Uterus (tissue), 2 donors: Measurements from ENCODE around the gene DNMT1.

Experiments used
- CTCF ChIP-seq, 4 experiments: fragments of 200-600 bp in 2 of 4; fragments of 450-650 bp in 2 of 4; sonication (generic) in 2 of 4; IDR thresholded peaks; one replicate each; pipeline ENCODE4 v1.5.1; 2016 to 2019; ENCODE audit warnings: antibody characterized with exemption in 4 of 4, mild to moderate bottlenecking in 2 of 4, moderate library complexity in 1 of 4
- POLR2A ChIP-seq, 2 donors: fragments of 450-650 bp; IDR thresholded peaks; one replicate each; pipeline ENCODE4 v1.6.1; 2016; ENCODE audit warnings: antibody characterized with exemption in 2 of 2, mild to moderate bottlenecking in 1 of 2, moderate library complexity in 1 of 2

- TF ChIP-seq CTCF (IDR thresholded peaks at IDR 0.05) (no peak), POLR2A (IDR thresholded peaks at IDR 0.05) (no peak)
These were observed 105.7 kb downstream of the DNMT1 start for GRCh38 chr19:10088949-10089554.
